OCI-LY1 (cell line): ENCODE results near the gene CMBL.

Experiments used
- H2AFZ ChIP-seq: fragments of 200-600 bp; sonication (generic), shearing (Covaris generic); 2 replicates; pipeline ENCODE4 v1.6.0; 2014; ENCODE audit warnings: antibody characterized with exemption, mild to moderate bottlenecking, low read length
- H3F3A ChIP-seq: fragments of 200-600 bp; sonication (generic), shearing (Covaris generic); 2 replicates; pipeline ENCODE4 v1.6.0; 2014; ENCODE audit warnings: mild to moderate bottlenecking, antibody characterized with exemption, low read length, moderate library complexity; ENCODE audit not compliant: insufficient read depth
- H3K27ac ChIP-seq: fragments of 200-600 bp; sonication (generic); 2 replicates; pipeline ENCODE4 v1.5.1; 2014; ENCODE audit warnings: low read length, mixed run types, mild to moderate bottlenecking, low read depth; ENCODE audit not compliant: poor library complexity, severe bottlenecking
- H3K27me3 ChIP-seq: fragments of 200-600 bp; sonication (generic); 2 replicates; pipeline ENCODE4 v1.6.0; 2014; ENCODE audit warnings: antibody characterized with exemption, mild to moderate bottlenecking, low read length, moderate library complexity; ENCODE audit not compliant: insufficient read depth
- H3K36me3 ChIP-seq: fragments of 200-600 bp; sonication (generic); 2 replicates; pipeline ENCODE4 v1.6.1; 2014; ENCODE audit warnings: mild to moderate bottlenecking, antibody characterized with exemption, low read length, moderate library complexity, mixed read lengths; ENCODE audit not compliant: insufficient read depth
- H3K4me1 ChIP-seq: fragments of 200-600 bp; sonication (generic); 2 replicates; pipeline ENCODE4 v1.5.1; 2014; ENCODE audit warnings: mild to moderate bottlenecking, low read length, moderate library complexity; ENCODE audit not compliant: insufficient read depth, severe bottlenecking
- H3K4me2 ChIP-seq: fragments of 200-600 bp; sonication (generic), shearing (Covaris generic); 2 replicates; pipeline ENCODE4 v1.6.1; 2014; ENCODE audit warnings: low read length
- H3K4me3 ChIP-seq: fragments of 200-600 bp; sonication (generic); 2 replicates; pipeline ENCODE4 v1.5.1; 2014; ENCODE audit warnings: low read length, low read depth, mild to moderate bottlenecking, mixed read lengths; ENCODE audit not compliant: poor library complexity, severe bottlenecking
- H3K79me2 ChIP-seq: fragments of 200-600 bp; shearing (Covaris generic); 2 replicates; pipeline ENCODE4 v1.6.1; 2016; ENCODE audit warnings: mixed run types, low read length, mixed read lengths; ENCODE audit not compliant: insufficient read depth
- H3K9ac ChIP-seq: fragments of 200-600 bp; sonication (generic), shearing (Covaris generic); 2 replicates; pipeline ENCODE4 v1.6.1; 2014; ENCODE audit warnings: mild to moderate bottlenecking, low read length, mixed read lengths
- H3K9me2 ChIP-seq: fragments of 200-600 bp; sonication (generic), shearing (Covaris generic); 2 replicates; pipeline ENCODE4 v1.6.1; 2014; ENCODE audit warnings: low read depth, mild to moderate bottlenecking, low read length, mixed read lengths
- H3K9me3 ChIP-seq: fragments of 200-600 bp; shearing (Covaris generic); 2 replicates; pipeline ENCODE4 v1.6.1; 2014; ENCODE audit warnings: low read length, mixed read lengths
- H4K20me1 ChIP-seq: fragments of 200-600 bp; sonication (generic), shearing (Covaris generic); 2 replicates; pipeline ENCODE4 v1.6.0; 2016; ENCODE audit warnings: mild to moderate bottlenecking, low read length; ENCODE audit not compliant: insufficient read depth
- EZH2 ChIP-seq: fragments of 200-600 bp; sonication (generic), shearing (Covaris generic); IDR thresholded peaks from 2 replicates; pipeline ENCODE4 v1.8.0; 2017; ENCODE audit warnings: borderline replicate concordance, mixed run types, mild to moderate bottlenecking, antibody characterized with exemption, low read length, moderate library complexity, mixed read lengths
- TF ChIP-seq, protein P1 (sequence below): fragments of 200-600 bp; sonication (generic), shearing (Covaris generic); IDR thresholded peaks from 2 replicates; pipeline ENCODE4 v1.5.1; 2017; ENCODE audit warnings: mild to moderate bottlenecking, antibody characterized with exemption, low read length, moderate library complexity, mixed read lengths

Gene CMBL

DNA sequence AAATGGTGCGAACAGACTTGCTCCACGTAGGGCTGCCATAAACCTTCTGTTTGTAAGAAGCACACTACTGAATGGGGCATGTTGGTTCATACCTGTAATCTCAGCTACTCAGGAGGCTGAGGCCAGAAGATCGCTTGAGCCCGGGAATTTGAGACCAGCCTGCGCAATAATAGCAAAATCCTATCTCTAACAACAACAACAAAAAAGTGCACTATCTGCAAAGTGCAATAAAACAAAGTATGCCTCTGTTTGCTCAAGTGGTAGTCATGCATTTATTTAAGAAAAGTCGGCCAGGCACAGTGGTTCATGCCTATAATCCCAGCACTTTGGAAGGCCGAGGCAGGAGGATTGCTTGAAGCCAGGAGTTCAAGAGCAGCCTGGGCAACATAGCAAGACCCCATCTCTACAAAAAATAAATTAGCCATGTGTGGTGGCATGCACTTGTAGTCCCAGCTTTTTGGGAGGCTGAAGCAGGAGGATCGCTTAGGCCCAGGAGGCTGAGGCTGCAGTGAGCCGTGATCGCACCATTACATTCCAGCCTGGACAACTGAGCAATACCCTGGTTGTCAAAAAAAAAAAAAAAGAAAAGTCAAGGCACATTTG, 63.3 kb downstream of the CMBL start:
- Histone ChIP-seq H3K79me2 (no peaks in the 10 kb centered on the region), H3K9me3 (no peaks in the 10 kb centered on the region), H3K36me3 (no peaks in the 10 kb centered on the region), H3K27me3 (no peaks in the 10 kb centered on the region), H3K9me2 (no peaks in the 10 kb centered on the region), H4K20me1 (no peaks in the 10 kb centered on the region), H3K4me1 (peaks cover 14% of the 10 kb centered on the region), H3K9ac (no peak overlapping the region), H3K4me3 (no peak overlapping the region), H3K27ac (no peak overlapping the region), H2AFZ (no peak overlapping the region), H3F3A (no peaks in the 10 kb centered on the region), H3K4me2 (no peak overlapping the region)
- TF ChIP-seq EZH2 = no peak
- TF ChIP-seq, protein P1, sequence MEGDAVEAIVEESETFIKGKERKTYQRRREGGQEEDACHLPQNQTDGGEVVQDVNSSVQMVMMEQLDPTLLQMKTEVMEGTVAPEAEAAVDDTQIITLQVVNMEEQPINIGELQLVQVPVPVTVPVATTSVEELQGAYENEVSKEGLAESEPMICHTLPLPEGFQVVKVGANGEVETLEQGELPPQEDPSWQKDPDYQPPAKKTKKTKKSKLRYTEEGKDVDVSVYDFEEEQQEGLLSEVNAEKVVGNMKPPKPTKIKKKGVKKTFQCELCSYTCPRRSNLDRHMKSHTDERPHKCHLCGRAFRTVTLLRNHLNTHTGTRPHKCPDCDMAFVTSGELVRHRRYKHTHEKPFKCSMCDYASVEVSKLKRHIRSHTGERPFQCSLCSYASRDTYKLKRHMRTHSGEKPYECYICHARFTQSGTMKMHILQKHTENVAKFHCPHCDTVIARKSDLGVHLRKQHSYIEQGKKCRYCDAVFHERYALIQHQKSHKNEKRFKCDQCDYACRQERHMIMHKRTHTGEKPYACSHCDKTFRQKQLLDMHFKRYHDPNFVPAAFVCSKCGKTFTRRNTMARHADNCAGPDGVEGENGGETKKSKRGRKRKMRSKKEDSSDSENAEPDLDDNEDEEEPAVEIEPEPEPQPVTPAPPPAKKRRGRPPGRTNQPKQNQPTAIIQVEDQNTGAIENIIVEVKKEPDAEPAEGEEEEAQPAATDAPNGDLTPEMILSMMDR = no peak

DNA sequence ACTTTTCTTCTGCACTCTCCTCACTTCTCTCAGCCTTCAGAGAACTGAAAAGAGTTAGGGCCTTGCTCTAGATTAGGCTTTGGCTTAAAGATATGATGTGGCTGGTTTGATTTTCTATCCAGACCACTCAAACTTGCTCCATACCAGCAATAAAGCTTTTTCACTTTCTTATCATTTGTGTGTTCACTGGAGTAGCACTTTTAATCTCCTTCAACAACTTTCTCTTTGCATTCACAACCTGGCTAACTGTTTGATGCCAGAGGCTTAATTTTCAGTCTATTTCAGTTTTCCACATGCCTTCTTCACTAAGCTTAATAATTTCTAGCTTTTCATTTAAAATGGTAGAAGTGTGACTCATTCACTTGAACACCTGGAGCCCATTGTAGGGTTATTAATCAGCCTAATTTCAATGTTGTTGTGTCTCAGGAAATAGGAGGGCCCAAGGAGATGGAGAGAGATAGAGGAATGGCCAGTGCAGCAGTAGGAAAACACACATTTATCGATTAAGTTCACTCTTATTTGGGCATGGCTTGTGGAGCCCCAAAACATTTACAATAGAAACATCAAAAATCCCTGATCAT, 64.0 kb downstream of the CMBL start:
- H3K36me3 ChIP-seq = peaks cover 4% of the 10 kb centered on the region; the same call in 1 of the 2 replicates
- no peaks in the 10 kb centered on the region for H3K9me2 ChIP-seq
- H3K9me3 ChIP-seq = no peaks in the 10 kb centered on the region
- no peaks in the 10 kb centered on the region for H4K20me1 ChIP-seq
- no peak overlapping the region for H3K9ac ChIP-seq
- TF ChIP-seq, protein P1 = no peak
- TF ChIP-seq EZH2 = no peak
- no peak overlapping the region for H2AFZ ChIP-seq
- H3K79me2 ChIP-seq = no peaks in the 10 kb centered on the region
- H3K4me2 ChIP-seq = no peak overlapping the region
- H3K27me3 ChIP-seq = no peaks in the 10 kb centered on the region
- H3F3A ChIP-seq = no peaks in the 10 kb centered on the region
- H3K4me3 ChIP-seq = no peak overlapping the region
- H3K27ac ChIP-seq = no peak overlapping the region
- H3K4me1 ChIP-seq = peaks cover 11% of the 10 kb centered on the region

DNA sequence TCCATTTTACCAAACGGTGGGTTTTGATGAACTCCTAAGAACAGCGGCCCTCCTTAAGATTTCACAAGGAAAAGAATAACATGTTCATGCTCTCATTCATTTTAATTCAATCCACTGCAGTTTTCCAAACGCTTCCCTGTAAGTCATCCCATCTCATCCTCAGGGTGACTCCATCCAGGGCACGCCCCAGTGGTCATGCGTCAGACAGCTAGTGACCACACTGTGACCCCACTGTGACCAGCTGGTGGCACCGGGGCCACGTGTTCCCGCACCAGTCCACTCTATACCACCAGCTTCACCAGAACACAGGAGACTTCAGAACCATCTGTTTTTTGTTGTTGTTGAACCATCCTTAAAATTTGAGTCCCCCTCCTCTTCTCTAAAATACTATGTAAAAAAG, 72.4 kb downstream of the CMBL start:
- Histone ChIP-seq H3F3A (no peaks in the 10 kb centered on the region), H4K20me1 (no peaks in the 10 kb centered on the region), H3K4me3 (no peak overlapping the region), H3K36me3 (peaks cover 41% of the 10 kb centered on the region; the same call in 1 of the 2 replicates), H3K9me3 (no peaks in the 10 kb centered on the region), H3K79me2 (no peaks in the 10 kb centered on the region), H3K27me3 (no peaks in the 10 kb centered on the region), H3K9me2 (no peaks in the 10 kb centered on the region), H3K4me2 (no peak overlapping the region), H3K4me1 (no peaks in the 10 kb centered on the region), H3K9ac (no peak overlapping the region), H3K27ac (no peak overlapping the region), H2AFZ (no peak overlapping the region)
- TF ChIP-seq, protein P1 = no peak
- no peak for TF ChIP-seq EZH2
